Activated CD4-positive, alpha-beta T cell treated with anti-CD3 and anti-CD28 coated beads, Interleukin-2, Interleukin-4, amounts not matched to agents 100 ng/mL and 50 ng/mL, durations not matched to agents 16 hours and 8 hours (primary cell): Measurements from ENCODE around the gene IL2RG.

ENCODE experiments used
- DNase-seq: peaks from one replicate; pipeline ENCODE4 v3.0.0-alpha.2; 2020; ENCODE audit warnings: low spot score

IL2RG gene

GRCh38 chrX:71111141-71111843, at the start of gene IL2RG:
TSS of gene IL2RG (minus strand) at chrX:71111577. CDS start at chrX:71111539, 38 bp downstream.
- DNase-seq, result peak; percentile 92

- DNase-seq, result no peak
These were observed 49.1 kb upstream of the IL2RG start for GRCh38 chrX:71160475-71160874.

- no peak for DNase-seq
These were observed 48.0 kb upstream of the IL2RG start for GRCh38 chrX:71159335-71159734.

- no peak for DNase-seq
These were observed 47.2 kb upstream of the IL2RG start for GRCh38 chrX:71158603-71159002.

- no peak for DNase-seq
These were observed 43.3 kb upstream of the IL2RG start for GRCh38 chrX:71154641-71155040.

GRCh38 chrX:71154196-71154595, 42.8 kb upstream of the IL2RG start:
- no peak for DNase-seq

GRCh38 chrX:71151366-71151765, 40.0 kb upstream of the IL2RG start:
- DNase-seq, result no peak

DNA sequence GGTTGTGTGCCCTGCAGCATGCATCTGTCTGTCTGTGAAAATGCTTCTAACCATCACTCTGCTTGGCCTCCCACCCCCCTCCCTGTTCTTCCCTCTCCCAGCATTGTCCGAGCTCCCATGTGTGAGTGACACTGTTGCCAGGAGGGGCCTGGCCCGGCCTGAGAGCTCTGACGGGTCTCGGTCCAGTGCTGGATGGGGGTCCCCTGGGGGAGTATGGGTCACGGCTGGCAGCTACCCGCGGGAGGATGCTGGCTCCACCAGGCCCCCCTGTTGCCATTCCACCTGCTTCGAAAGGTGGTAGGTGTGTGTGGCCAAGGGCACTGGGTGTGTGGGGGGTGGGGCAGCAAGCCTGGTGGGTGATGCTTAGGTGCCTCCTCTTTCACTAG, 36.9 kb upstream of the IL2RG start:
- no peak for DNase-seq

- no peak for DNase-seq
These were observed 36.3 kb upstream of the IL2RG start for GRCh38 chrX:71147496-71148277.

DNA sequence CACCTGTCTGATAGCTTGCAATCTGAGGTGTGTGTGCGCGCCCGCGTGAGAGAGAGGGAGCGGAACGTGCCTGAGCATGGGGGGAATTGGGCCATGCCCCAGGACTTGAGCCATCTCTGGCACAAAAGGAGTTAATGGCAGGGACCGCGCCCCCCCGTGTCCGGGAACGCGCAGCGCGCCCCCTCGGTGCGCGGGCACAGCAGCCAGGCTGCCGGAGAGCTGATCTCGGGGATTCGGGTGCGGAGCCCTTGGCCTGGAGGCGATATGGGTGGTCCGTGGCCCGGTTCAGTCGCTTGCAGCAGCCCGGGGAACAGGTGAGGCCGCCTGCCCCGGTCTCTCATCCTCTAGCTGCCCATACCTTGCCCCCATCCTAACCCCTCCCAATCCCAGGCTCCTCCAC, 33.3 kb upstream of the IL2RG start, which contains the start of gene NLGN3:
TSS of gene NLGN3 (plus strand) at position 191 of the 400 bp plus-strand sequence. CDS start 2,909 bp downstream, outside the sequence.
- no peak for DNase-seq

- no peak for DNase-seq
These were observed 32.1 kb upstream of the IL2RG start for GRCh38 chrX:71143508-71143907.

- no peak for DNase-seq
These were observed 29.1 kb upstream of the IL2RG start for GRCh38 chrX:71140440-71140839.

DNA sequence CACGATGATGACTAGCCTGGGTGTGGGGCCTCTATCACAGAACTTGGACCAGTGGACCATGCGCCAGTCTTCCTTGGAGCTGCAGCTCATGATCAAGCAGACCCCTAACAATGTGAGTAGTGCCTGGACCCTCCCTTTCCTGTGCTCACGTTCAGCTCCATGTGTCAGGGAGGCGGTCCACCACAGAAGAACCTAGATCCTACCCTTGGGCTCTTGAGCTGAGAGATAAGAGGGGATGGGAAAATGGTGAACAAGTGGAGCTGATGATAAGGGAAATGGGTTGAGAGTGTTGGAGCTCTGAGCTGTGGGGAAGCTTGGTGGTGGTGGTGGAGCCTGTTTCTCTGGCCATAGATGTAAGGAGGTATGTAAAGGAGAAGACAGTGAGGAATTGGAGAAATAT, 20.1 kb upstream of the IL2RG start:
- DNase-seq, result no peak

- DNase-seq, result peak; percentile 74
These were observed 17.8 kb upstream of the IL2RG start for GRCh38 chrX:71128915-71129765.

DNA sequence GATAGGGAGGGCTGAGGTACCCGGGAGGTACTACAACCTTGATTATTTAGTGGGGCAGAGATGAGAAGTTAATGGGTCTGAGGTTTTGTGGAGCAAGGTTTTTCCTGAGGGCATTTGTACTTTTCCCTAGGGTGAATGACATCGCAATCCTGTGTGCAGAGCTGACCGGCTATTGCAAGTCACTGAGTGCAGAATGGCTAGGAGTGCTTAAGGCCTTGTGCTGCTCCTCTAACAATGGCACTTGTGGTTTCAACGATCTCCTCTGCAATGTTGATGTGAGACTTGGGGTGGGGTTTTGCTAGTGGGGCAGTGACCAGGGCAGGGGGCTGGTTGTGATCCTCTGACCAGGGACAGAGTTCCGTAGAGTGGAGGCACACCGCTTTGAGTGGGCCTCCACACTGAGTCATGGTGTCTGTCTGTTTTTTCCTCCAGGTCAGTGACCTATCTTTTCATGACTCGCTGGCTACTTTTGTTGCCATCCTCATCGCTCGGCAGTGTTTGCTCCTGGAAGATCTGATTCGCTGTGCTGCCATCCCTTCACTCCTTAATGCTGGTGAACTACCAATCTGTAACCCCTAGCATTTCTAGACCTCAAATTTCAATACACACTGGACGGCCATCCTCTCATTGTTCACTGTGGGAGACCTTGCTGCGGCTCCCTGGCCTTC, 16.9 kb upstream of the IL2RG start:
- no peak for DNase-seq

DNA sequence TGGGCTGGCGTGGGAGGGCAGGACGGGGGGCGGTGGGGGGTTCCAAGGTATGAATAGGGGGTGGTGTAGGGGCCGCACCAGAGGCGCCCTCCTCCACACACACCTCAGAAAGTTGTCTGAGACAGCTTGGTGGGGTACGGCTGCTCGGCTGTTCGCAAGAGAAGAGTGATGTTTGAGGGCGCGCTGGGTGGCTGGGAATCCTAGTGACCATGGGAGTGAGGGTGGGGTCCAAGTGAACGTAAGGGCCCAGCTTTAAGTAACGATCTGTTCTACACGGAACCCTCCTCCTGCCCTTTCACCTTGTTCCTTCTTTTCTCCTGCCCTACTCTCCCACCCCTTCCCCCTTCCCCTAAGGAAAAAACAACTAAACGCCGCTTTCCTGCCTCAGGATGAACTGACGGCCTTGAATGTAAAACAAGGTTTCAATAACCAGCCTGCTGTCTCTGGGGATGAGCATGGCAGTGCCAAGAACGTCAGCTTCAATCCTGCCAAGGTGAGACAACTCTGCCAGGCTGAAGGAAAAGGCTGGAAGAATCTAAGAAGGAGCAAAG, 7.7 kb upstream of the IL2RG start:
- DNase-seq, result no peak

DNA sequence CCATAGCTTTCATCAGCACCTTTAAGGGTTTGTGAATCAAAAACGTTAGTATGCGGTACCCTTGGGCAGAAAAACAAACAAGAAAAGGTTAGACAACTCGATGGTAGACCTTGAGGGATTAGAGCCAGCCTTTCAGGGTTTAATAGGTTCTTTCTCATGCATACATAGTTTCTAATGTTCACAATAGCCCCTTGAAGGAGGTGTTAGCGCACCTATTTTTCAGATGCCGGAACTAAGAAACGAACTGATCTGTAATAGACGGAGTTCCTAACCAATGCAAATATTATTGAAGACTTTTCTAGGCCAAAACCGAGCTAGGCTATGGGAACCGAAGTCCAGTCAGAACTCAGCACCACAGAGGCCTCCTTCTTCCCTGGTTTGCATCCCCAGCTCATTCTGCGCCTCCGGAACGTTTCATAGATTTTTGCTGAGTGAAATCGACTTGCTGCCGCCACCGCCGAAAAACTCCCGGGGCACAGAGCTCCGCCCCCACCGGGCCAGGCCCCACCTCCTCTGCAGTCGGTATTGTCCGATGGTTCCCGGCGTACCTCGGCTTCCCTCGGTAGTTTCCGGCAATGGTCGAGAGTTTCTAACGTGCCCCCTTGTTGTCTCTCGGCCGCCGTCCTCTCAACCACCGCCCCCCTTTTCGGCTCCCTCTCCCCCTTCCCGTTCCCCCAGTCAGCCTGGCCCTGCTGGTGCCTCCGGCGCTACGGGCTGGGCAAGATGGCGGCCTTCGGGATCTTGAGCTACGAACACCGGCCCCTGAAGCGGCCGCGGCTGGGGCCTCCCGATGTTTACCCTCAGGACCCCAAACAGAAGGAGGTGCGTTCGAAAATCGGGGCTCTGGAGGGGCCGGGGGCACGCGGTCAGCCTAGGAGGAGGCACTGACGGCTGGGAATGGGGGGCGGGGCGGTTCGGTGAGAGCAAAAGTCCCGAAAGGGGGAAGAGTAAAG, 6.9 kb upstream of the IL2RG start, which contains the start of gene MED12:
TSS of gene MED12 (plus strand) at position 565 of the 953 bp plus-strand sequence. CDS start at position 724, 159 bp downstream.
- peak; percentile 82 for DNase-seq

GRCh38 chrX:71117358-71117757, 6.0 kb upstream of the IL2RG start:
- no peak for DNase-seq

DNA sequence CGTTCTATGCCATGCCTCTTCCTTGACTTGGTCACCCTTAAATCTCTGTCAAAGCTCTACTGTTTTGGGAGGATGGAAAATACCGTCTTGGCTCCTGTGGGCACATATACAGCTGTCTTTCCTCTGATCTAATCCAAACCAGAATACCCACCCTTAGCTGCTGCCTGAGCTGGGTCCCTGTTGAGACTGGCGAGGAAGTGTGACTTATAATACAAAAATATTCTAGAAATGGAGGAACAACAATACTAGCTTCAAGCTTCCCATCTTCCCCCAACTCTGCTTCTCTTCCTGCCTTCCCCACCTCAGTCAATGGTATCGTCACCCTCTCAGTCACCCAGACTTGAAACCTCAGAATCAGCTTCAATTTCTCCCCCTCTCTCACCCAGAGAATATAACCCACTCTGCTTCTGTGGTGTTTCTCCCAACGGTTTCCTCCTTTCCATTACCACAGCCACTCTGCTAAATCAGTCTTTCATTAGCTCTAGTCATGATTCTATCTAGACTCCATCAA, 599 bp upstream of the IL2RG start:
- peak; percentile 33 for DNase-seq

GRCh38 chrX:71109051-71109450, 2.3 kb downstream of the IL2RG start:
- DNase-seq, result no peak
